HepG2 (cell line): ENCODE results near the gene PYGO2. TPM values are rescaled to one million over a fixed set of nuclear protein-coding genes. Genes with fewer than 3 reads are reported as not detected.

Source experiments
- CENPT ChIP-seq: sonication (generic); formaldehyde crosslinking; IDR thresholded peaks from 2 replicates; pipeline ENCODE4 v1.8.0; 2022; ENCODE audit warnings: low read depth, mild to moderate bottlenecking, moderate library complexity, missing genetic modification reagents
- FOSL1 ChIP-seq: sonication (generic); formaldehyde crosslinking; IDR thresholded peaks from 2 replicates; pipeline ENCODE4 v1.9.0; 2021; ENCODE audit warnings: missing genetic modification reagents, borderline replicate concordance
- FOXJ3 ChIP-seq: sonication (generic); formaldehyde crosslinking; IDR thresholded peaks from 2 replicates; pipeline ENCODE4 v1.4.0; 2020; ENCODE audit warnings: missing genetic modification reagents, mild to moderate bottlenecking, borderline replicate concordance
- GTF2F1 ChIP-seq: fragments of 150-350 bp; IDR thresholded peaks from 2 replicates; pipeline ENCODE4 v1.6.1; 2014; ENCODE audit warnings: low read length
- HDAC1 ChIP-seq: sonication (generic); formaldehyde crosslinking; IDR thresholded peaks from 2 replicates; pipeline ENCODE4 v1.5.1; 2020; ENCODE audit warnings: mild to moderate bottlenecking, missing genetic modification reagents
- IKZF4 ChIP-seq: sonication (generic); formaldehyde crosslinking; IDR thresholded peaks from 2 replicates; pipeline ENCODE4 v1.5.1; 2020; ENCODE audit warnings: borderline replicate concordance, mild to moderate bottlenecking, low read depth, missing genetic modification reagents; ENCODE audit errors: not compliant biosample characterization
- KDM1A ChIP-seq: IDR thresholded peaks from 2 replicates; pipeline ENCODE4 v1.6.1; 2016; ENCODE audit warnings: missing compliant biosample characterization
- NR2F2 ChIP-seq: IDR thresholded peaks from 2 replicates; pipeline ENCODE4 v1.6.1; 2012; ENCODE audit warnings: low read depth, inconsistent platforms, borderline replicate concordance
- TMF1 ChIP-seq: sonication (generic); formaldehyde crosslinking; IDR thresholded peaks from 2 replicates; pipeline ENCODE4 v1.8.1; 2022; ENCODE audit warnings: low read depth, missing genetic modification reagents
- ZBTB21 ChIP-seq: sonication (generic); formaldehyde crosslinking; IDR thresholded peaks from 2 replicates; pipeline ENCODE4 v1.4.0; 2020; ENCODE audit warnings: missing genetic modification reagents
- ZNF143 ChIP-seq: sonication (generic); formaldehyde crosslinking; IDR thresholded peaks from 2 replicates; pipeline ENCODE4 v1.4.0; 2020; ENCODE audit warnings: missing genetic modification reagents
- ZNF225 ChIP-seq: sonication (generic); formaldehyde crosslinking; IDR thresholded peaks from 2 replicates; pipeline ENCODE4 v1.4.0; 2020; ENCODE audit warnings: mild to moderate bottlenecking, missing genetic modification reagents
- ZNF562 ChIP-seq: sonication (generic); formaldehyde crosslinking; IDR thresholded peaks from 2 replicates; pipeline ENCODE4 v1.8.0; 2022; ENCODE audit warnings: missing genetic modification reagents, borderline replicate concordance
- ZNF781 ChIP-seq: sonication (generic); formaldehyde crosslinking; IDR thresholded peaks from 2 replicates; pipeline ENCODE4 v1.5.1; 2020; ENCODE audit warnings: borderline replicate concordance, mild to moderate bottlenecking, missing genetic modification reagents; ENCODE audit errors: not compliant biosample characterization
- polyA plus RNA-seq, 8 experiments: library from polyadenylated mRNA; depleted of rRNA in 3 of 8; stranded (reverse) in 7 of 8; unstranded in 1 of 8; fragments of >200 nt; fragmentation: Illumina TruSeq in 4 of 8; extraction: Trizol in 4 of 8; gene quantifications; 2 replicates each; pipeline versions ENCODE4 v1.2.1 to v1.2.3, GENCODE V29; 2011 to 2016; ENCODE audit warnings: low read depth in 4 of 8, missing spikeins in 1 of 8, mixed read lengths in 1 of 8; ENCODE audit not compliant: insufficient read depth in 1 of 8
- total RNA-seq, 5 experiments: library from RNA; depleted of rRNA; stranded (reverse); fragments of >200 nt; fragmentation: Illumina TruSeq; extraction: Trizol; gene quantifications; 2 replicates each; pipeline ENCODE4 v1.2.3, GENCODE V29; 2016; ENCODE audit warnings: low read depth in 1 of 5
- TF ChIP-seq, protein P1 (sequence below): sonication (generic); formaldehyde crosslinking; IDR thresholded peaks from 2 replicates; pipeline ENCODE4 v1.4.0; 2020; ENCODE audit warnings: missing genetic modification reagents, mild to moderate bottlenecking, borderline replicate concordance
- TF ChIP-seq, protein P2 (sequence below): sonication (generic); formaldehyde crosslinking; IDR thresholded peaks from 2 replicates; pipeline ENCODE4 v1.4.0; 2020; ENCODE audit warnings: missing genetic modification reagents
- TF ChIP-seq, protein P3 (sequence below): sonication (generic); formaldehyde crosslinking; IDR thresholded peaks from 2 replicates; pipeline ENCODE4 v1.5.0; 2020; ENCODE audit warnings: missing genetic modification reagents, mild to moderate bottlenecking, borderline replicate concordance
- TF ChIP-seq, protein P4 (sequence below): sonication (generic); formaldehyde crosslinking; IDR thresholded peaks from 2 replicates; pipeline ENCODE4 v1.4.0; 2020; ENCODE audit warnings: mild to moderate bottlenecking, low read depth, missing genetic modification reagents
- TF ChIP-seq, protein P5 (sequence below): sonication (generic); formaldehyde crosslinking; IDR thresholded peaks from 2 replicates; pipeline ENCODE4 v1.8.0; 2022; ENCODE audit warnings: mild to moderate bottlenecking, missing genetic modification reagents; ENCODE audit not compliant: insufficient replicate concordance
- TF ChIP-seq, protein P6 (sequence below): sonication (generic); formaldehyde crosslinking; IDR thresholded peaks from 2 replicates; pipeline ENCODE4 v1.4.0; 2020; ENCODE audit warnings: missing genetic modification reagents

PYGO2 gene
- total and polyA plus RNA-seq, 2 of the 13 experiments (the other 11 are each of a cell fraction or from before 2014, with no cell fraction given): 20.3 to 21.8 TPM

DNA sequence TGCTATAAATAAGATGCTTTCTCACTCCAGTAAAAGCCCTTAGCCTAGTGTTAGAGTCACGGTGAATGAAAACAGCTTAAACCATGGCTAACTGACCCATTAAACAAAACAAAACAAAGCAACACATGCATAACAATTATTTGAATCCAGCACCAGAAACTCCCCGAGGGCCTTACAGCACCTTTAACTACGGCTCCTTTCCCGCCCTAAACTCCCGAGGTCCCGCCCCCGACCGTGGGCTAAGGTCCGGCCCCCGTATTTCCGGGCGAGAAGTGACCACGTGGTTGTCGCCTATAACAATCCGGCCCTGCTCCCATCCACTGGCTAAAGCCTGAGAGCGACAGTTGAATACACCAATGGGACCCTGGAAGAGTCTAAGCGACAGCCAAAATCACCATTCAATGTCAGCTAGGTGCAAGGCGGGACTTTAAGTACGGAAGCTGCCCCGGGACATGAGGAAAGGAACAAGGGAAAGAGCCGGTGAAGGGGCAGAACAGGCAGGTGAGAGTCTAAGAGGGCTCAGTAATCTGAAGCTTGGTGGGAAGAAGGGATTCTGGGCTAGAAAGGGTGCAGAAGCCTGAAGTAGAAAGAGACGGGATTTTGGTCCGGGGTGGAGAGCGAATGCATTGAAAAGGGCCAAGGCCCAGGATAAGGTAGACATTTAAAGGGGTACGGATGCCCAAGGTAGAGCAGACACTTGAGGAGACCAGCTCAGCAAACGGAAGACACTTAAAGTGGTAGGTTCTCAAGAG is 21.5 kb upstream of the PYGO2 start, which contains the start of gene FLAD1 (continued):
- TF ChIP-seq, protein P1, sequence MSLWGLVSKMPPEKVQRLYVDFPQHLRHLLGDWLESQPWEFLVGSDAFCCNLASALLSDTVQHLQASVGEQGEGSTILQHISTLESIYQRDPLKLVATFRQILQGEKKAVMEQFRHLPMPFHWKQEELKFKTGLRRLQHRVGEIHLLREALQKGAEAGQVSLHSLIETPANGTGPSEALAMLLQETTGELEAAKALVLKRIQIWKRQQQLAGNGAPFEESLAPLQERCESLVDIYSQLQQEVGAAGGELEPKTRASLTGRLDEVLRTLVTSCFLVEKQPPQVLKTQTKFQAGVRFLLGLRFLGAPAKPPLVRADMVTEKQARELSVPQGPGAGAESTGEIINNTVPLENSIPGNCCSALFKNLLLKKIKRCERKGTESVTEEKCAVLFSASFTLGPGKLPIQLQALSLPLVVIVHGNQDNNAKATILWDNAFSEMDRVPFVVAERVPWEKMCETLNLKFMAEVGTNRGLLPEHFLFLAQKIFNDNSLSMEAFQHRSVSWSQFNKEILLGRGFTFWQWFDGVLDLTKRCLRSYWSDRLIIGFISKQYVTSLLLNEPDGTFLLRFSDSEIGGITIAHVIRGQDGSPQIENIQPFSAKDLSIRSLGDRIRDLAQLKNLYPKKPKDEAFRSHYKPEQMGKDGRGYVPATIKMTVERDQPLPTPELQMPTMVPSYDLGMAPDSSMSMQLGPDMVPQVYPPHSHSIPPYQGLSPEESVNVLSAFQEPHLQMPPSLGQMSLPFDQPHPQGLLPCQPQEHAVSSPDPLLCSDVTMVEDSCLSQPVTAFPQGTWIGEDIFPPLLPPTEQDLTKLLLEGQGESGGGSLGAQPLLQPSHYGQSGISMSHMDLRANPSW: no peak
- TF ChIP-seq, protein P2, sequence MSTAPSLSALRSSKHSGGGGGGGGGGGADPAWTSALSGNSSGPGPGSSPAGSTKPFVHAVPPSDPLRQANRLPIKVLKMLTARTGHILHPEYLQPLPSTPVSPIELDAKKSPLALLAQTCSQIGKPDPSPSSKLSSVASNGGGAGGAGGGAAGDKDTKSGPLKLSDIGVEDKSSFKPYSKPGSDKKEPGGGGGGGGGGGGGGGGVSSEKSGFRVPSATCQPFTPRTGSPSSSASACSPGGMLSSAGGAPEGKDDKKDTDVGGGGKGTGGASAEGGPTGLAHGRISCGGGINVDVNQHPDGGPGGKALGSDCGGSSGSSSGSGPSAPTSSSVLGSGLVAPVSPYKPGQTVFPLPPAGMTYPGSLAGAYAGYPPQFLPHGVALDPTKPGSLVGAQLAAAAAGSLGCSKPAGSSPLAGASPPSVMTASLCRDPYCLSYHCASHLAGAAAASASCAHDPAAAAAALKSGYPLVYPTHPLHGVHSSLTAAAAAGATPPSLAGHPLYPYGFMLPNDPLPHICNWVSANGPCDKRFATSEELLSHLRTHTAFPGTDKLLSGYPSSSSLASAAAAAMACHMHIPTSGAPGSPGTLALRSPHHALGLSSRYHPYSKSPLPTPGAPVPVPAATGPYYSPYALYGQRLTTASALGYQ: no peak
- TF ChIP-seq, protein P3, sequence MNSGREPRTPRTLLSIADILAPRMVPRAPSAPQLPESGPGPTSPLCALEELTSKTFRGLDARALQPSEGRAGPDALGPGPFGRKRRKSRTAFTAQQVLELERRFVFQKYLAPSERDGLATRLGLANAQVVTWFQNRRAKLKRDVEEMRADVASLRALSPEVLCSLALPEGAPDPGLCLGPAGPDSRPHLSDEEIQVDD: no peak
- TF ChIP-seq TMF1 (CRISPR knock-in tag): no peak
- TF ChIP-seq HDAC1 (CRISPR knock-in tag): peak; percentile 94
- TF ChIP-seq NR2F2: 0 out of 2 replicates have a peak, but pooled peaks have one; percentile 31
- no peak for TF ChIP-seq FOXJ3 (CRISPR knock-in tag)
- TF ChIP-seq ZNF225 (CRISPR knock-in tag): no peak
- TF ChIP-seq ZNF562 (CRISPR knock-in tag): no peak
- TF ChIP-seq KDM1A: no peak
- TF ChIP-seq, protein P4, sequence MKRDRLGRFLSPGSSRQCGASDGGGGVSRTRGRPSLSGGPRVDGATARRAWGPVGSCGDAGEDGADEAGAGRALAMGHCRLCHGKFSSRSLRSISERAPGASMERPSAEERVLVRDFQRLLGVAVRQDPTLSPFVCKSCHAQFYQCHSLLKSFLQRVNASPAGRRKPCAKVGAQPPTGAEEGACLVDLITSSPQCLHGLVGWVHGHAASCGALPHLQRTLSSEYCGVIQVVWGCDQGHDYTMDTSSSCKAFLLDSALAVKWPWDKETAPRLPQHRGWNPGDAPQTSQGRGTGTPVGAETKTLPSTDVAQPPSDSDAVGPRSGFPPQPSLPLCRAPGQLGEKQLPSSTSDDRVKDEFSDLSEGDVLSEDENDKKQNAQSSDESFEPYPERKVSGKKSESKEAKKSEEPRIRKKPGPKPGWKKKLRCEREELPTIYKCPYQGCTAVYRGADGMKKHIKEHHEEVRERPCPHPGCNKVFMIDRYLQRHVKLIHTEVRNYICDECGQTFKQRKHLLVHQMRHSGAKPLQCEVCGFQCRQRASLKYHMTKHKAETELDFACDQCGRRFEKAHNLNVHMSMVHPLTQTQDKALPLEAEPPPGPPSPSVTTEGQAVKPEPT (CRISPR knock-in tag): no peak
- no peak for TF ChIP-seq ZNF143
- TF ChIP-seq ZNF781 (CRISPR knock-in tag): no peak
- TF ChIP-seq, protein P5, sequence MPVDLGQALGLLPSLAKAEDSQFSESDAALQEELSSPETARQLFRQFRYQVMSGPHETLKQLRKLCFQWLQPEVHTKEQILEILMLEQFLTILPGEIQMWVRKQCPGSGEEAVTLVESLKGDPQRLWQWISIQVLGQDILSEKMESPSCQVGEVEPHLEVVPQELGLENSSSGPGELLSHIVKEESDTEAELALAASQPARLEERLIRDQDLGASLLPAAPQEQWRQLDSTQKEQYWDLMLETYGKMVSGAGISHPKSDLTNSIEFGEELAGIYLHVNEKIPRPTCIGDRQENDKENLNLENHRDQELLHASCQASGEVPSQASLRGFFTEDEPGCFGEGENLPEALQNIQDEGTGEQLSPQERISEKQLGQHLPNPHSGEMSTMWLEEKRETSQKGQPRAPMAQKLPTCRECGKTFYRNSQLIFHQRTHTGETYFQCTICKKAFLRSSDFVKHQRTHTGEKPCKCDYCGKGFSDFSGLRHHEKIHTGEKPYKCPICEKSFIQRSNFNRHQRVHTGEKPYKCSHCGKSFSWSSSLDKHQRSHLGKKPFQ: no peak
- TF ChIP-seq CENPT (CRISPR knock-in tag): no peak
- no peak for TF ChIP-seq FOSL1 (CRISPR knock-in tag)
- no peak for TF ChIP-seq IKZF4 (CRISPR knock-in tag)
- TF ChIP-seq, protein P6, sequence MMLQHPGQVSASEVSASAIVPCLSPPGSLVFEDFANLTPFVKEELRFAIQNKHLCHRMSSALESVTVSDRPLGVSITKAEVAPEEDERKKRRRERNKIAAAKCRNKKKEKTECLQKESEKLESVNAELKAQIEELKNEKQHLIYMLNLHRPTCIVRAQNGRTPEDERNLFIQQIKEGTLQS (CRISPR knock-in tag): no peak
- TF ChIP-seq ZBTB21 (CRISPR knock-in tag): no peak
- TF ChIP-seq GTF2F1: no peak
